Dedifferentiated amniotic fluid mesenchymal stem cell (primary cell): ENCODE measurements around the gene CD46.
"Not testable (repeated sequence)": the region's sequence is repeated elsewhere in the genome, so short reads cannot be mapped to it uniquely, and the experiment has no call there.

Experiments
- DNase-seq: peaks from one replicate; pipeline ENCODE4 v3.0.0-alpha.2; 2016; ENCODE audit errors: extremely low spot score

CD46 gene

DNA sequence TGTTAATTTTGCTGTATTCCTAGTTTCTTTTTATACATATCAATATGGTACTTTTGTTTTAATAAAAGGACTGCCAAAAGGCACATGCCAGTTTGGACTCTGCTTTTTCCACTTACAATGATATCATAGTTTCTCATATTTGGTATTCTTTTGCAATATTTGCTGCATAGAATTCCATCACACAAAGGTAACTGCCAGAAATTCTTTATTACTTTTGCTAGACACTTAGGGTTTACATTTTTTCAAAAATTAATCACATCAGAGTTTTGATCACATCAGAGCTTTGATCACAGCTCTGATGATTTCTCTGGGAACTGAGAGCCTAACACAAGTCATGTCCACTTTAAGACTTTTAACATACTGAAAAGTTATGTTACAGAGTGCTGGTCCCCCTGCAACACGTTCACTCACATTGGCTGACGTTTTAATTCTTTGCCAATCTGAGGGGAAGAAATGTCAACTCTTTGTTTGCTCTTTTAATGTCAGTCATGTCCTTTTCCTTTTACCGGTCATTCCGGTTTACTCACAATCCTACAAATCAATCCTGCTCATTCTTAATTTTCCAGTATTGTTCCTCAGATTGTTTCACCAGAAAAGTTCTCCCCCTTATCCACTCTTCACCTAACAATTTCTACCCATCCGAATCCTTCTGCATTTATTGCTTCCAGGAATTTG is 1.1 kb upstream of the CD46 start:
- DNase-seq, result no peak

GRCh38 chr1:207751463-207751789 is 428 bp upstream of the CD46 start:
- DNase-seq, result not testable (repeated sequence)

DNA sequence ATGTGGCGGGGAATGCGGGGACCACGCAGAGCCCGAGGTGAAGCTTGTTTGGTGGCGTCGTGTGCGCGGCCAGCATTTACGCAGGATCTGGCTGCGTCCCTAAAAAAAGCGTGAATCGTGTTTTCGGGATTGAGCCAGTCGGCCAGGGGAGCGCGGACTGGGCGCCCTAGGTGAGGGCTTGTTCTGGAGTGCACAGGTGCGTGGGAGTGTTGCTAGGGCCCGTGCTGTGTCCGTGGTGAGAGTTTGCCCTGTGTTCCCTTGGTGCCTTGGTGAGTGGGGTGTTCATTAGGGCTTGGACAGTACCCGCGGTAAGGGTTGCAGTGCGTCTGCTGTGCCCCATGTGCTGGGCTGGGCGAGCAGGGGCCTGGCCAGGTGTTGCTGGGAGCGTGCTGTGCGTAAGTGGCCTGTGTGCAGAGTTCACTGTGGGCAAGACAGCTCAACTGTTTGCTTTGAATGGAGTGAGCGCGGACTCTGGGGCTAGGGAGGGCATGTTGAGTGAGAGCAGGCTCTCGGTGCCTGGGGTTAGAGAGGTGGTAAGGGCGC is 673 bp downstream of the CD46 start:
- no peak for DNase-seq

DNA sequence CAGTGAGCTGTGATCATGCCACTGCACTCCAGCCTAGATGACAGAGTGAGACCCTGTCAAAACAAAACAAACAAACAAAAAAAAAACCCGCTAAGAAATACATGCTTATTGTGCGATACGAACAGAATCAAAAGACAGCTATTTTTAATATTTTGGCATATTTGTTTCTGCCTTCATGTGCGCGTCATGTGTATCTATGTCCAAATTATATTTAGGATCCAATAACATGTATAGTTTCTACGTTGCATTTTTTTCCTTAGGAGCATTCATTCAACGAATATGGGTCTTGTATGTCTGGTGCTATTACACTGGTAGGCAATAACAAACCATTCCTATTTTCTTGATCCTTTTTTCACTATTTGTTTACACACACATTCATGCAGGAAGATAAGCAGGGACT is 1.8 kb downstream of the CD46 start:
- no peak for DNase-seq

- no peak for DNase-seq
Observed at GRCh38 chr1:207754011-207754410, 2.2 kb downstream of the CD46 start.

GRCh38 chr1:207754974-207755700 is 3.3 kb downstream of the CD46 start:
- DNase-seq, result no peak

DNA sequence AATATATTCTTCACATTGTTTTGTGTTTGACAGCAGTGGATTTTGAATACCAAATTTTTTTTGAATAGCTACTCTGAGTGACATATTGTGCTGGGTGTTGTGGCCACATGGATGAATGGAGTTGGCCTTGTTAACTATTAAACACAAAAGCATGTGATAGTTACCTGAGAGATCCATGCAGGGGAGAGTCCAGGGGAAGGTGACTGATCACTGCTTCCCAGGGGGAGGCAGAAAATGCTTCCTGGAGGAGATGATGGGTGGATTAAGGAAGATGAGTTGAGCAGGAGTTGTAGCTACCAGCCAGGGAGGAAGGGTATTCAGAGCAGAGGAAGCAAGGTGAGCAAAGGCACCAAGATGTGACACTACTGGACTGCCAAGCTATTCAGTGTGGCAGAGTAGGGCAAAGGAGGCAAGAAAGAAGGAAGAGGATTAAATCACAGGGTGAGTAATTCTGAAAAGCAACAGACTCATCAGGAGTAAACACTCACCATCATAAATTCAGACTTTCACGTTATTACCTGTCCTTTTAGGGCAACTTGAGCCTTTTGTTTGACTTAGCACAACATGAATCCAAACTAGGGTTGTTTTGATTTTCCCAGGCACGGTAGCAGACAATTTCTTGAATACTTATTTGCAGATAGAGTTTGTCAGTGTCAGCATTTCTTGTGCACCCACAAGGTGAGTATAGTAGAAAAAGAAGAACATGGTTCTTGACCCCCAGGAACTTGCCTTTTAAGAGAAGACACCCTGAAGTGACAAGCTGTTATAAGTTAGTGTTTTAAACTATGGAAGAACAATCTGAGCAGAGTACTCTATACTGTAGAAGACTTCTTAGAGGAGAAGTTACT is 4.2 kb downstream of the CD46 start:
- no peak for DNase-seq

DNA sequence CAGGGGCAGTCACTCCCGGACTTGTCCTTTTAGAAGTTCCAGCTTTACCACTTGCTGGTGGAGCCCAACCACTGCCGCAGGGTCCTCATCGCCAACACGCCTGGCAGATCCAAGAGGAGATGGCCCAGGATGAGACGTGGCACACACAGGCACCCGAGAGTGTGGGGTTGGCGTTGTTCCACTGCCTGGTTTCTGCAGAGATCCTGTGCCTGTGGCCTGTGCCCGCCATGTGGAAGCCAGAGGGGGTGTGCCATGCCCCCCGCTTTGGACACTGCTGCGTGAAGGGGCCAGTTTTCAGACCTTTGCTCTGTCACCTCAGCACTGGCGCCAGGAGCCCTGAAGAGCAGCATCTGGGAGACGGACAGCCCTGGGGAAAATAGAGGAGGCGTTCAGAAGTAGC is 10.8 kb downstream of the CD46 start:
- DNase-seq, result no peak

GRCh38 chr1:207763091-207763490 is 11.2 kb downstream of the CD46 start:
- DNase-seq, result no peak

DNA sequence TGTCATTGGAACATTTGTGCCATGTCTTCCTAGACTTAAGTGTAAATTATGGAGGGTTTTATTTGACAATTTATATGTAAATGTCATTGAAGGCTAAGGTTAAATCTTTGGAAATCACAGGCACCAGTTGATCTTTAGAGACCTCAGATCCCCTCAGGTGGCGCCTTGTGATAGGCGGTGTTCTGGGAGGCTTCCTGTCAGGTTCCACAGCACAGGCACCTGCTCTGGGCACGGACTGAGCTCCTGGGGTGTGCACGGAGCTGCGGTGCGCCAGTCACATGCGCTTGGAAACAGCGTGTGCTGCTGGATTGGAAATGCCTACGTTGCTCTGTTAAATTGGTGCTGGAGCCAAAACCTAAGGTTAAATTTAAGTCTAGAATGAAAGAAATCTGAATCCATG is 12.1 kb downstream of the CD46 start:
- DNase-seq, result no peak

DNA sequence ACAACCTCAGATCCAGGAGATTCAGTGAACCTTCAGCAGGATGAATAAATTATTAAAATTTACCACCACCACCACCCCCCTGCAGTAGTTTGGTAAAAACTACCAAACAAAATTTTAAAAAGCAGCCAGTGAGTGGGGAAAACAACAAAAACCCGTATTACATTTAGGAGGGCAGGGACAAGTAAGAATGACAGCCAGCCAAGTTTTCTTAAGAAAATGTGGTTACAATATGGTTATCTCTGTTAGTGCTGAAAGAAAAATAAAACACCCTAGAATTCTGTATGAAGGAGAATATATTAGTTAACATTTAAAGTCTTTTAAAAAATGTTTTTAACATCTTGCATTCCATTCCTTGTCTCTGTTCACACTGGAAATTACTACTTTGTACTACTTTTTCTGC is 14.7 kb downstream of the CD46 start:
- no peak for DNase-seq

GRCh38 chr1:207770514-207770913 is 18.7 kb downstream of the CD46 start:
- not testable (repeated sequence) for DNase-seq

- DNase-seq, result not testable (repeated sequence)
Observed at GRCh38 chr1:207776045-207776444, 24.2 kb downstream of the CD46 start.

DNA sequence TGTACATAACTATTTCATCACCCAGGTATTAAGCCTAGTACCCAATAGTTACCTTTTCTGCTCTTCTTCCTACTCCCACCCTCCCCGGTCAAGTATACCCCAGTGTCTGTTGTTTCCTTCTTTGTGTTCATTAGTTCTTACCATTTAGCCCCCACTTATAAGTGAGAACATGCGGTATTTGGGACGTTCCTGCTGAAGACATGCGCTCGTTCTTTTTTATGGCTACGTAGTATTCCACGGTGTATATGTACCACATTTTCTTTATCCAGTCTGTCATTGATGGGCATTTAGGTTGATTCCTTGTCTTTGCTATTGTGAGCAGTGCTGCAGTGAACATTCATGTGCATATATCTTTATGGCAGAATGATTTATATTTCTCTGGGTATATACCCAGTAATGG is 25.6 kb downstream of the CD46 start:
- not testable (repeated sequence) for DNase-seq

- no peak for DNase-seq
Observed at GRCh38 chr1:207779008-207779407, 27.2 kb downstream of the CD46 start.

GRCh38 chr1:207781312-207781711 is 29.5 kb downstream of the CD46 start:
- DNase-seq, result no peak

DNA sequence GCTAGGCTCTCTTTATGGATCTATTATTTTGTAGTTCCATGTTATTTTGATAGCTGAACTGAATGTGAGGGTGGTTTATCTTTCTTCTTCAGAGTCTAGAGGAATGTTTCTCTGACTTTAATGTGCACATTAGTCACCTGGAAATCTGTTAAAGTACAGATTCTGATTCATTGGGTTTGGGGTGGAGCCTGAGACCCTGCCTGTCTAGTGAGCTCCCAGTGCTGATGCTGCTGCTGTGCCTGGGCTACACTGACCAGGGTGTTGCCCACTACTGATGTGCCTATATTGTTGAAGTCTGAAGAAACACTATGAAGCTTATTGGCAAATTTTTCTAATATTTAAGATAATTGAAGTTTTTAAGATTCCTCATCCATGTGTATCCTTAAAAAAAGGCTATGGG is 35.9 kb downstream of the CD46 start:
- no peak for DNase-seq

DNA sequence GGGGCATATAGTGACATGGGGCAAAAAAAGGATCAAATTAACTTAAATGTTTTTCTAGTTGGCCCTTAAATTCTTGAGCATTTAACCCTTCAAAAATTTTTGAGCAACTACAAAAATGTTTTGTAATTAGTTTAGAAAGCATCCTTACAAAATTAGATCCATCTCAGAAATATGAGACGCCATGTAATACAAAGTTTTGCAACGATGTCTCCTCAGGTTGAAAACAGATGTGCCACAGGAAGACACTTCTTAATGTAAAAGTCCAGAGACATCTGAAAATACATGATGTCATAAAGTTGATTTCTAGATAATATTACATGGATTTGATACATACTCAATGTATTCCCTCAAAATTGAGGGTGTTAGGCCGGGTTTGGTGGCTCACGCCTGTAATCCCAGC is 37.5 kb downstream of the CD46 start:
- no peak for DNase-seq

DNA sequence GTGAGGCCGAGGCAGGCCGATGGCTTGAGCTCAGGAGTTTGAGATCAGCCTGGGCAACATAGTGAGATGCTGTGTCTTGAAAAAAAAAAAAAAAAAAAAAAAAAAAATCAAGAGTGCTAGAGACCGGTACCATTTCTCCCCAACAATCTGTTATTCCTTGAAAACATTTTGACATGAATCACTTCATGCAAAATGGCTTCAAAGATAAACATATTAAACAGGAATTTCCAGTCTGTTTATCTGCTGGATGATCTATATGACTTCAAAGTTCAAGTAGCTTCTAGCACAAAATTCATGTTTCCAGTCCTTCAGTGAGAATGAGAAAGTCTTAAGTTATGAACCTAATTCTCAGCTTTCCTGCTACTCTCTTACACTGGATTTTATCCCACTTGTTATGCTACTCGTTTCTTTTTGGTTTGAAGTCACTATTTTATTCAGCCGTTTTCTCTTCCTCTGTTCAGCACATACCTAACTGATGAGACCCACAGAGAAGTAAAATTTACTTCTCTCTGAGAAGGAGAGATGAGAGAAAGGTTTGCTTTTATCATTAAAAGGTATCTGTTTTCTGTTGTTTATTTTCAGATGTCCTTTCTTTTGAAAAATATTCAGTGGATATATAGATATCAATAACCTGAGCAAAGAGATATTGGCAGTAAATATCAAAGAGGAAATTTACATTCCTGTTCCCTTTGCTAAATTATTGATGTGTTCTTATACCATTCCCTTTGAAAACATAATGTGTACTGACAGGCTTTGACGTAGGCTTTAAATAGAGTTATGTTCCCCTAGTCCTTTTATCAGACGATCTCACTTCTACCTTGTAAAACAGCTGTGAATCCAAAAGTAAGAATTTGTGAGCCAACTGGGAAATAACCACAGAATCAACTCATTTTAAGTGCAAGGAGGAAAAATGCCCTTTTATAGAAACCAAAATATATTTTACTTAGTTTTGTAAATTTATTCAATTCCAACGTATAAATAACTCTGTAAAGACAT is 38.2 kb downstream of the CD46 start:
- no peak for DNase-seq

- no peak for DNase-seq
Observed at GRCh38 chr1:207791290-207791689, 39.4 kb downstream of the CD46 start.

GRCh38 chr1:207793327-207793726 is 41.5 kb downstream of the CD46 start:
- DNase-seq, result no peak
